Tibial nerve (tissue), 4 donors: ENCODE results near the gene CARS2. TPM values are rescaled to one million over a fixed set of nuclear protein-coding genes. Genes with fewer than 3 reads are reported as not detected.

Experiments
- DNase-seq, 2 donors: peaks; one replicate each; pipeline ENCODE4 v3.0.0-alpha.2; 2019; ENCODE audit warnings: low spot score in 2 of 2
- H3K27ac ChIP-seq, 4 donors: fragments of 200-600 bp; sonication (generic) in 3 of 4; one replicate each; pipeline ENCODE4 v1.5.1; 2017 to 2019; ENCODE audit warnings: mild to moderate bottlenecking in 1 of 4
- H3K27me3 ChIP-seq, 2 donors: fragments of 200-600 bp; sonication (generic) in 1 of 2; one replicate each; pipeline versions ENCODE4 v1.5.1 to v1.6.0; 2017 to 2019
- H3K36me3 ChIP-seq, 3 donors: fragments of 200-600 bp; sonication (generic); one replicate each; pipeline ENCODE4 v1.5.1; 2018 to 2019
- H3K4me1 ChIP-seq, 4 donors: fragments of 200-600 bp; sonication (generic) in 3 of 4; one replicate each; pipeline ENCODE4 v1.5.1; 2017 to 2019
- H3K4me3 ChIP-seq, 4 donors: fragments of 200-600 bp; sonication (generic) in 3 of 4; one replicate each; pipeline ENCODE4 v1.5.1; 2017 to 2019; ENCODE audit warnings: mild to moderate bottlenecking in 1 of 4, moderate library complexity in 1 of 4
- H3K9me3 ChIP-seq, 4 donors: fragments of 200-600 bp; sonication (generic) in 3 of 4; one replicate each; pipeline ENCODE4 v1.5.1; 2017 to 2019
- CTCF ChIP-seq, 5 experiments: fragments of 200-600 bp in 3 of 5; fragments of 450-650 bp in 2 of 5; sonication (generic) in 3 of 5; IDR thresholded peaks; one replicate each; pipeline ENCODE4 v1.5.1; 2016 to 2019; ENCODE audit warnings: antibody characterized with exemption in 5 of 5, mild to moderate bottlenecking in 3 of 5, moderate library complexity in 2 of 5
- EP300 ChIP-seq, 2 donors: sonication (generic); formaldehyde crosslinking; IDR thresholded peaks; one replicate each; pipeline ENCODE4 v1.6.1; 2017; ENCODE audit warnings: antibody characterized with exemption in 2 of 2, mild to moderate bottlenecking in 1 of 2
- POLR2A ChIP-seq, 2 donors: fragments of 450-650 bp; IDR thresholded peaks; one replicate each; pipeline ENCODE4 v1.6.1; 2017; ENCODE audit warnings: antibody characterized with exemption in 2 of 2, mild to moderate bottlenecking in 2 of 2, moderate library complexity in 2 of 2
- WGBS, 2 donors: methylation state at CpG; one replicate each; pipeline ENCODE4 v1.1.5; 2018; 5-methylcytosine and 5-hydroxymethylcytosine counted together
- total RNA-seq, 4 donors: library from RNA; depleted of rRNA; stranded (reverse); fragments of >200 nt; gene quantifications; one replicate each; pipeline ENCODE4 v1.1.0, GENCODE V29; 2016

The CARS2 gene
- total RNA-seq, 4 donors from 2014 or later, result 33.7 to 68.4 (median 64.3) TPM

- no peak for TF ChIP-seq CTCF (IDR thresholded peaks at IDR 0.05)
- no peak for TF ChIP-seq POLR2A (IDR thresholded peaks at IDR 0.05)
- TF ChIP-seq EP300 (IDR thresholded peaks at IDR 0.05), result no peak
- no peaks in the 10 kb centered on the region for H3K27me3 ChIP-seq
- H3K27ac ChIP-seq, result peak overlapping the region in 2 of 4 donors; percentile 27 to 71
- H3K4me1 ChIP-seq, result peaks cover 0 to 20% (median 12%) of the 10 kb centered on the region in 4 donors
- H3K9me3 ChIP-seq, result no peaks in the 10 kb centered on the region
- peaks cover 0 to 88% (median 0%) of the 10 kb centered on the region in 3 donors for H3K36me3 ChIP-seq
- 85 to 87% methylated on average over 12 of the region's 12 CpGs for WGBS, 2 donors
- DNase-seq, result no peak
- H3K4me3 ChIP-seq, result no peak overlapping the region
Measured at GRCh38 chr13:110682746-110683145, 23.2 kb downstream of the CARS2 start.

DNA sequence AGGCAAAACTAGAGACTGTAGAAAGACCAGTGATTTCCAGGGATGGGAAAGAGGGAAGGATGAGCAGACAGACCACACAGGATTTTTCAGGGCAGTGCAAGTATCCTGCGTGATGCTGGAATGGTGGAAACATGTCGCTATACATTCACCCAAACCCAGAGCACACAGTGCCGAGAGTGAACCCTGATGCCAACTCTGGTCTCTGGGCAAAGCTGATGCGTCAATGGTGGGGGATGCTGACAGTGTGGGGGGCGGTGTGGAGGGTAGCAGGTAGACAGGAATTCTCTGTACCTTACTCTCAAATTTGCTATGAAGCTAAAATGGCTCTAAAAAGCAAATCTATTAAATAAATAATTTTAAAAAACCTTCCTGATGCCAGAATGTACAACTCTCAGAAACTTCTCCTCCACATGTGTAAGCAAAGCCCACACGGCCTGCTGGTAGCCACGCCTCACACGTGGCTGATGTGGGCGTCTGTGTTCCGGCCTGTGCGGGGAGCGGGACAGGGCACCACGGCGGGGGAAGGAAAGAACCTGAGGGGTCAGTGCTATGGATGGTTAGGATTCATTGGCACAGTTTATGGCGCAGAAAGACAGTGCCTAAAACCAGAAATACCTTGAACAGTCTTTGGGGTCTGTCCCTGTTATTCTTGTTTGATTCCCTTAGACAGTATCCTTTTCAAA, 23.9 kb downstream of the CARS2 start:
- TF ChIP-seq POLR2A (IDR thresholded peaks at IDR 0.05) (no peak), CTCF (IDR thresholded peaks at IDR 0.05) (no peak)
- Histone ChIP-seq H3K4me3 (no peak overlapping the region), H3K27me3 (no peaks in the 10 kb centered on the region), H3K9me3 (no peaks in the 10 kb centered on the region), H3K4me1 (peaks cover 0 to 20% (median 12%) of the 10 kb centered on the region in 4 donors), H3K36me3 (peaks cover 0 to 83% (median 0%) of the 10 kb centered on the region in 3 donors), H3K27ac (no peak overlapping the region)
- 77 to 79% methylated on average over 15 of the region's 15 CpGs for WGBS, 2 donors
- no peak for DNase-seq

- Histone ChIP-seq H3K4me3 (no peak overlapping the region), H3K9me3 (no peaks in the 10 kb centered on the region), H3K4me1 (peaks cover 0 to 20% (median 12%) of the 10 kb centered on the region in 4 donors), H3K27me3 (no peaks in the 10 kb centered on the region), H3K27ac (no peak overlapping the region), H3K36me3 (peaks cover 0 to 83% (median 3%) of the 10 kb centered on the region in 3 donors)
- no peak for DNase-seq
- no peak for TF ChIP-seq EP300 (IDR thresholded peaks at IDR 0.05)
- TF ChIP-seq CTCF (IDR thresholded peaks at IDR 0.05), result peak in 2 of 5 experiments; percentile 14 to 24
- WGBS, 2 donors, result 77 to 80% methylated on average over 7 of the region's 7 CpGs
Measured at GRCh38 chr13:110680852-110681251, 25.1 kb downstream of the CARS2 start.

- no peak overlapping the region for H3K27ac ChIP-seq
- WGBS, 2 donors, result 92 to 93% methylated on average over 28 of the region's 28 CpGs
- H3K27me3 ChIP-seq, result no peaks in the 10 kb centered on the region
- no peaks in the 10 kb centered on the region for H3K4me1 ChIP-seq
- DNase-seq, result no peak
- H3K4me3 ChIP-seq, result no peak overlapping the region
- peaks cover 0 to 6% (median 0%) of the 10 kb centered on the region in 4 donors for H3K9me3 ChIP-seq
- no peak for TF ChIP-seq CTCF (IDR thresholded peaks at IDR 0.05)
- TF ChIP-seq POLR2A (IDR thresholded peaks at IDR 0.05), result no peak
- TF ChIP-seq EP300 (IDR thresholded peaks at IDR 0.05), result no peak
- peaks cover 0 to 75% (median 3%) of the 10 kb centered on the region in 3 donors for H3K36me3 ChIP-seq
Measured at GRCh38 chr13:110677731-110678545, 28.0 kb downstream of the CARS2 start.
